MM.1S (cell line): ENCODE data around the gene ARHGEF11.
A peak's percentile ranks its signal among the peaks of the same experiment; 100 is the strongest.

Source experiments
- DNase-seq: peaks from one replicate; pipeline ENCODE4 v3.0.0-alpha.2; 2015
- H2AFZ ChIP-seq: fragments of 300-600 bp; sonication (generic); 2 replicates; pipeline ENCODE4 v1.6.0; 2016; ENCODE audit warnings: antibody characterized with exemption, low read length
- H3F3A ChIP-seq: fragments of 300-600 bp; sonication (generic); 2 replicates; pipeline ENCODE4 v1.6.1; 2016; ENCODE audit warnings: mild to moderate bottlenecking, antibody characterized with exemption, low read length, moderate library complexity, mixed read lengths; ENCODE audit not compliant: insufficient read depth
- H3K27ac ChIP-seq: fragments of 300-600 bp; sonication (generic); 2 replicates; pipeline ENCODE4 v1.5.1; 2016; ENCODE audit warnings: mild to moderate bottlenecking, low read length
- H3K27me3 ChIP-seq: fragments of 300-600 bp; sonication (generic); replicated peaks from 2 replicates; pipeline ENCODE4 v1.6.0; 2016; ENCODE audit warnings: low read length; ENCODE audit not compliant: insufficient read depth
- H3K36me3 ChIP-seq: fragments of 300-600 bp; sonication (generic); replicated peaks from 2 replicates; pipeline ENCODE4 v1.6.1; 2016; ENCODE audit warnings: mild to moderate bottlenecking, low read length, mixed read lengths; ENCODE audit not compliant: insufficient read depth
- H3K4me1 ChIP-seq: fragments of 300-600 bp; sonication (generic); 2 replicates; pipeline ENCODE4 v1.6.1; 2016; ENCODE audit warnings: low read length, mixed read lengths
- H3K4me2 ChIP-seq: fragments of 300-600 bp; sonication (generic); 2 replicates; pipeline ENCODE4 v1.6.0; 2016; ENCODE audit warnings: low read depth, low read length
- H3K4me3 ChIP-seq: fragments of 300-600 bp; sonication (generic); 2 replicates; pipeline ENCODE4 v1.5.1; 2016; ENCODE audit warnings: low read length, mixed read lengths
- H3K79me2 ChIP-seq: fragments of 300-600 bp; sonication (generic); 2 replicates; pipeline ENCODE4 v1.6.1; 2016; ENCODE audit warnings: mixed run types, low read length, mixed read lengths
- H3K9ac ChIP-seq: fragments of 300-600 bp; sonication (generic); 2 replicates; pipeline ENCODE4 v1.6.1; 2016; ENCODE audit warnings: low read length, mixed read lengths
- H3K9me2 ChIP-seq: fragments of 300-600 bp; sonication (generic); replicated peaks from 2 replicates; pipeline ENCODE4 v1.6.1; 2016; ENCODE audit warnings: mild to moderate bottlenecking, low read length, mixed read lengths; ENCODE audit not compliant: insufficient read depth
- H3K9me3 ChIP-seq: fragments of 300-600 bp; sonication (generic); replicated peaks from 2 replicates; pipeline ENCODE4 v1.6.1; 2016; ENCODE audit warnings: mild to moderate bottlenecking, low read length, mixed read lengths; ENCODE audit not compliant: insufficient read depth
- H4K20me1 ChIP-seq: fragments of 300-600 bp; sonication (generic); 2 replicates; pipeline ENCODE4 v1.6.1; 2016; ENCODE audit warnings: mild to moderate bottlenecking, low read length, moderate library complexity, mixed read lengths; ENCODE audit not compliant: insufficient read depth
- EZH2 ChIP-seq: fragments of 300-600 bp; sonication (generic); optimal IDR thresholded peaks from 2 replicates; pipeline ENCODE3; 2017; ENCODE audit warnings: low read depth, mild to moderate bottlenecking, antibody characterized with exemption, low read length, mixed read lengths
- EZH2phosphoT487 ChIP-seq: fragments of 300-600 bp; sonication (generic); IDR thresholded peaks from 2 replicates; pipeline ENCODE4 v1.6.1; 2018; ENCODE audit warnings: antibody characterized with exemption, low read length
- TF ChIP-seq, protein P1 (sequence below): fragments of 300-600 bp; sonication (generic); IDR thresholded peaks from 2 replicates; pipeline ENCODE4 v1.5.1; 2016; ENCODE audit warnings: antibody characterized with exemption, low read length, mixed read lengths

Gene ARHGEF11

DNA sequence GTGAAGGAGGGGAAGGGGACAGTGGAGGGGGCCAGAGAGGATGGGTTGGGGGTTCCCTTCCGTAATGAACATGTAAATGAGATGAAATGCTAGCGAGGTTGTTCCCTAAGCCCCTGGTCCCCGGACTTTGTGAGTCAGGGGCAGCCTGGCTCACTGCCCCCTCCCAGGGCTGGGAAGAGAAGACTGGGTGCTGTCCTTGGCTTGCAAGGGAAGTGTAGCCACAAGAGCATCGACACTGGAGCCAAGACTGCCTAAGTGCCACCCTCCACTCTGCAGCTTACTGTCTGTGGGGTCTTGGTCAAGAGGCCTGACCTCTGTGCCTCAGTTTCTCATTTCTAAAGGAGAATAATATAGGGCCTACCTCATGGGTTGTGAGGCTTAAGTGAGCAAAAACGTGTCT is 151.5 kb downstream of the ARHGEF11 start:
- Histone ChIP-seq H3K27me3 (peaks cover 81% of the 10 kb centered on the region), H3K79me2 (no peaks in the 10 kb centered on the region), H3K9me3 (no peaks in the 10 kb centered on the region), H3K4me1 (0 out of 2 replicates have a peak, but pooled peaks cover 3% of the 10 kb centered on the region), H3K36me3 (no peaks in the 10 kb centered on the region), H3K4me2 (no peak overlapping the region), H3K9me2 (no peaks in the 10 kb centered on the region), H4K20me1 (no peaks in the 10 kb centered on the region), H3K9ac (no peak overlapping the region), H3K27ac (no peak overlapping the region), H2AFZ (no peak overlapping the region), H3F3A (no peaks in the 10 kb centered on the region), H3K4me3 (no peak overlapping the region)
- TF ChIP-seq EZH2 (no peak), EZH2phosphoT487 (no peak)
- TF ChIP-seq, protein P1, sequence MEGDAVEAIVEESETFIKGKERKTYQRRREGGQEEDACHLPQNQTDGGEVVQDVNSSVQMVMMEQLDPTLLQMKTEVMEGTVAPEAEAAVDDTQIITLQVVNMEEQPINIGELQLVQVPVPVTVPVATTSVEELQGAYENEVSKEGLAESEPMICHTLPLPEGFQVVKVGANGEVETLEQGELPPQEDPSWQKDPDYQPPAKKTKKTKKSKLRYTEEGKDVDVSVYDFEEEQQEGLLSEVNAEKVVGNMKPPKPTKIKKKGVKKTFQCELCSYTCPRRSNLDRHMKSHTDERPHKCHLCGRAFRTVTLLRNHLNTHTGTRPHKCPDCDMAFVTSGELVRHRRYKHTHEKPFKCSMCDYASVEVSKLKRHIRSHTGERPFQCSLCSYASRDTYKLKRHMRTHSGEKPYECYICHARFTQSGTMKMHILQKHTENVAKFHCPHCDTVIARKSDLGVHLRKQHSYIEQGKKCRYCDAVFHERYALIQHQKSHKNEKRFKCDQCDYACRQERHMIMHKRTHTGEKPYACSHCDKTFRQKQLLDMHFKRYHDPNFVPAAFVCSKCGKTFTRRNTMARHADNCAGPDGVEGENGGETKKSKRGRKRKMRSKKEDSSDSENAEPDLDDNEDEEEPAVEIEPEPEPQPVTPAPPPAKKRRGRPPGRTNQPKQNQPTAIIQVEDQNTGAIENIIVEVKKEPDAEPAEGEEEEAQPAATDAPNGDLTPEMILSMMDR: no peak
- no peak for DNase-seq

DNA sequence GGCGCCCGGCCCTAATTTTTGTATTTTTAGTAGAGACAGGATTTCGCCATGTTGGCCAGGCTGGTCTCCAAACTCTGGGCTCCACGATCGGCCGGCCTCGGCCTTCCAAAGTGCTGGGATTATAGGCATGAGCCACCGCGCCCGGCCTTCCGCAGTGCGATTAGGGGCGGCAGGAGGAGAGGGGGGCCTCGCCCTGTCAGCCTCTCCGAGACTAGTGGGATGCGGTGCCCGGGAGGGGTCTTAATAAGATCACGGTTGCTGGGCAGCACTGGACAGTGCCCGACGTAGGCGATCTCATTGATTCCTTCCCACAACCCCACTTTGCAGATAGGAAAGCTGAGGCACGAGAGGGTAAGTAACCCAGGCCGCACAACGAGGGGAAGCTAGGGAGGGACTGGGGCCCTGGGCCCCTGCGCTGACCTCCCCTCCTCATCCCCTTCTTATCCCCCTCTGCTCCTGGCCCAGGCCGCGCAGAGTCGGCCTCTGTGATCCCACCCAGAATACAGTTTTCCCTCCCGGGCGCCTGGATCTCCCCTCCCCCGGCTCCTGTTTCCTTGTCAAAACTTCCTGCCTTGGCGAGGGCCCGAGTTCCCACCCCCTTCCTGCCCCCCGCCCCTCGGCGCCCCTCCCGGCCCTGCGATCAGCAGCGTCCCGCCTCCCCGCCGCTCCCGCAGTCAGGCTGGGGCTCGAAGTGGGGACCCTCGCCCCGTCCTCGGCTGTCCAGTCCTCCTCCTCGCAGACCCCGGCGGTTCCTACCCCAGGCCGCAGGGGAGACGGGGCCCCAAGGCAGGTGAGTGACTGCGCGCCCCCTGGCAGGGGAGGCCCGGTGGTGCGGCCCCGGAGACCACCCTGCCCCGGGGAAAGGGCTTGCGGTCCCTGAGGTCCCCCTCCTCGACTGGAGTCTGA is 152.2 kb downstream of the ARHGEF11 start, which contains the start of gene PEAR1:
Gene PEAR1, plus strand, starts transcription at position 671 of the 906 bp plus-strand sequence. CDS start 10,209 bp downstream, outside the sequence.
- Histone ChIP-seq H3K4me3 (peak within 1 kb of the TSS; percentile 18; the same call in 1 of the 2 replicates), H3K27ac (no peak within 1 kb of the TSS), H3K27me3 (peaks cover 74% of the 10 kb centered on the region), H3K36me3 (no peaks in the 10 kb centered on the region), H2AFZ (no peak within 1 kb of the TSS), H3K4me1 (0 out of 2 replicates have a peak, but pooled peaks cover 3% of the 10 kb centered on the region), H3K9me2 (no peaks in the 10 kb centered on the region), H3K9me3 (no peaks in the 10 kb centered on the region), H4K20me1 (no peaks in the 10 kb centered on the region), H3K79me2 (no peaks in the 10 kb centered on the region), H3K4me2 (peak within 1 kb of the TSS; percentile 40), H3F3A (no peaks in the 10 kb centered on the region), H3K9ac (no peak within 1 kb of the TSS)
- DNase-seq: no peak
- TF ChIP-seq, protein P1: no peak
- TF ChIP-seq EZH2: no peak
- no peak for TF ChIP-seq EZH2phosphoT487

DNA sequence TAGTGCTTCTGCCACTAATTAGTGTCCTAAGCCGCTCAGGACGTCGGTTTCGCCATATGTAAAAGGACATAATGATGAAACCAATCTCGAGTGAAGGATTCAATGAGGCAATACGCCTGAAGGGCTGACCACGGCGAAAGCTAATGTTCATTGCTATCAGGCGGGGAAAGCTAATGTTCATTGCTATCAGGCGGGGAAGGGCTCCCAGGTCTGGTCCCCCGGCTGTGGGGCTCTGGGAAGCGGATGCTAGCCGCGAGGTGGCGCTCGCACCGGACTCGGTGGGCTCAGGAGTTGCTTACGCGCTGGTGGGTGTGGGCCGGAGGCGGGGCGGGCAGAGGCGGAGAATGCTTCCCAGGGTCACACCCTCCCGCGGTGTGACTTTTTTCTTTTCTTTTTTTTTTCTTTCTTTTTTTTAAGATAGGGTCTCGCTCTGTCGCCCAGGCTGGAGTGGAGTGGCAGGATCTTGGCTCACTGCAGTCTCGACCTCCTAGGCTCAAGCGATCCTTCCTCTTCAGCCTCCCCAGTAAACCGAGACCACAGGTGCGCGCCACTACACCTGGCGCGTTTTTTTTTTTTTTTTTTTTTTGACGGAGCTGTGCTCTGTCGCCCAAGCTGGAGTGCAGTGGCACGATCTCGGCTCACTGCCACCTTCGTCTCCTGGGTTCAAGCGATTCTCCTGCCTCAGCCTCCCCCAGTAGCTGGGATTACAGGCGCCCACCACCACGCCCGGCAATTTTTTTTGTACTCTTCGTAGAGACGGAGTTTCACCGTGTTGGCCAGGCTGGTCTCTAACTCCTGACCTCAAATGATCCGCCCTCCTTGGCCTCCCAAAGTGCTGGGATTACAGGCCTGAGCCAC is 153.1 kb downstream of the ARHGEF11 start:
- H3K9me2 ChIP-seq: no peaks in the 10 kb centered on the region
- TF ChIP-seq EZH2 (no peak), EZH2phosphoT487 (no peak)
- TF ChIP-seq, protein P1: peak; percentile 83
- 0 out of 2 replicates have a peak, but pooled peaks cover 3% of the 10 kb centered on the region for H3K4me1 ChIP-seq
- no peaks in the 10 kb centered on the region for H3K36me3 ChIP-seq
- H3F3A ChIP-seq: no peaks in the 10 kb centered on the region
- 0 out of 2 replicates have a peak overlapping the region, but pooled peaks have one; percentile 17 for H2AFZ ChIP-seq
- peak overlapping the region; percentile 40 for H3K4me2 ChIP-seq
- peaks cover 70% of the 10 kb centered on the region for H3K27me3 ChIP-seq
- H3K79me2 ChIP-seq: no peaks in the 10 kb centered on the region
- H3K9me3 ChIP-seq: no peaks in the 10 kb centered on the region
- peak; percentile 80 for DNase-seq
- no peaks in the 10 kb centered on the region for H4K20me1 ChIP-seq
- H3K9ac ChIP-seq: no peak overlapping the region
- peak overlapping the region; percentile 18; the same call in 1 of the 2 replicates for H3K4me3 ChIP-seq
- H3K27ac ChIP-seq: no peak overlapping the region
